HG02840 (cell line): ENCODE data around the gene CCSER1.
"Not testable (repeated sequence)": the region's sequence is repeated elsewhere in the genome, so short reads cannot be mapped to it uniquely, and the experiment has no call there.

ENCODE experiments used
- ATAC-seq: cut with Tn5 transposase; IDR thresholded peaks from one replicate; pipeline ENCODE4 v1.9.1; 2021; ENCODE audit warnings: mild to moderate bottlenecking, moderate library complexity, moderate number of reproducible peaks; ENCODE audit not compliant: unreplicated experiment, low FRiP score

The CCSER1 gene

DNA sequence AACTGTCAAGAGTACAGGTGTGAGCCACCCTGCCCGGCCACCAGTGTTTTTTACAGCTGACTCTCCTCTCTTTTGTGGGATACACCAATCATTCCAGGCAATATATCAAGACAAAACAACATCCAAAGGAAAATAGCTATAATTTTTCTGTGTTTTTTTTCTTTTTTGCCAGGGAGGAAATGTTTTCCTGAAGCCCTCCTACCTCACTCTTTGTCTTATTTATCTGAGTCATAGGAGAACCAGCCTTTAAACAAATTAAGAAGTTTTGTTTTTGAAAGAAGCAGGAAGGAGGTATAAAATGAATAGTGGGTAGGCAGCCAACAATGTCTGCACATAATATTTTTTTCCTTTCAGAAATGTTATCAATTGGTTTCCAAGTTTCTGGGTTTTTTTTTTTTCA, 493.9 kb downstream of the CCSER1 start:
- no peak for ATAC-seq

DNA sequence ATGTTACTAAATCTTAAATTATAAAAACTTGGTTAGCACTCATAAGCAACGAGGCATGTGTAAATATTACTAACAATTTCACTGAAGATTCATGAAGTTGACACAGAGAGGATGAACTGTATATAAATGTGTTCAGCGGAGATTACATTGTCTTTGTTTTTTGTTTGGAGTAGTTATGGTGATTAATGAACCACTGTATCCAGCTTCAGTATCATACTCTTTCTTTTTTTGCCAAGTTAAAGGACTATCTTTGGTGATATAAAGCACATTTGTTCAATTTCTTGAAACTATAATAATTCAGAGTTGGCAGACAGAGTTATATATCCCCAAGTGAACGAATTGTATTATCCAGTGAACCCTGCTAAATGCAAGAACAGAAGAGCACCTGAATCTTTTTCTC, 497.6 kb downstream of the CCSER1 start:
- no peak for ATAC-seq

- no peak for ATAC-seq
Measured at GRCh38 chr4:90641861-90642599, 514.8 kb downstream of the CCSER1 start.

- no peak for ATAC-seq
Measured at GRCh38 chr4:90643156-90643555, 516.0 kb downstream of the CCSER1 start.

- no peak for ATAC-seq
Measured at GRCh38 chr4:90648311-90648710, 521.1 kb downstream of the CCSER1 start.

DNA sequence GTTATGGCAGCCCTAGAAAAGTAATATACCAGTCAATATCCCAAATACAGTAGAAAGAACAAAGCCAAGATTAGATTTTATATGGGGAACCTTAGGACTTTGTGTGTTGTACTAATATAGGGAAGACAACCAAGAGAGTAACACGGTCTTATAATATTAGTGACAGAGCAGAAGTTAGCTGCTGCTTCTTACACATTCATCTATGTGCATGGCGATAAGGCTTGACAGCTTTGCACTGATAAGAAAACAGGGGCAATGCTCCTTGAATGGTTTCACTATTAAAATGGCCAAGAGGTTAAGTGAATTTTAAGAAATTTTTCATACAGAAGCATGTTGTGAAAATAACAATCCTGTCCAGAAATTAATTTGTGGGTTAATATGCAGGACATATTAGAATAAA, 521.6 kb downstream of the CCSER1 start:
- no peak for ATAC-seq

DNA sequence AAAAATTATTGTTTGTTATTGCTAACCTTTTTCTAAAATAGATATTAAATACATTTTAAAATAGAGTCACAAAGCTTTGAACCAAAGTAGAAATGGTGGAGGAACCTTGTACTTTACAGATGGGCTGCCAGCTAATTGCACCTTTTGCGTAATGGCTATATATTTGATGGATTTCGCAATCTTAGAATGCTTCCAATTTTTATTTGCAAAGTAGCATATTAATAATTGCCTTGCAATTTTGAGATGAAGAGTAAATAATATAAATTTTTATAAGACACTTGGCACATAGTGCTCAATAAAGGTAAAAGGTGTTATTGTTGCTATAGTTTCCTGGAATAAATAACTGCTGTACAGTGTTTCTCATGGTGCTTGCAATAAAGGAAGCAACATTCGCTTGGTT, 533.5 kb downstream of the CCSER1 start:
- ATAC-seq: no peak

GRCh38 chr4:90670183-90670582, 543.0 kb downstream of the CCSER1 start:
- ATAC-seq: no peak

DNA sequence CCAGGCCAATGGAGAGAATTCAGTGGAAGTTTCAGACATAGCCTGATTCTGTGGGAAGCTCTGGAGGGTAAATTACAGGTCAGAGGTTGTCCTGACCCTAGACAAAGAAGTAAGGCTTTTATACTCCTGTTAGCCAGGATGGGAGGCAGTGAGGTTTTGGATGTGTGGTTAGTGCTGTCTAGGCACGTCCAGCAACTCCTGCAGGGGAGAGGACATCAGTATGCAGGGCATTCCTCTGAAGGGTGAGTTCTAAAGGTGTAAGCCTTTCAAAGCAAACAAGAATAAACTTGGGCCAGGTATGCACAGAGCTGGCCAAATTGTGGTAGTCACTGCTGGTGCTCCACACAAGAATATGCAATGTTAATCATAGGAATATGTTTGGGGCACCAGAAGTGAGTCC, 562.5 kb downstream of the CCSER1 start:
- ATAC-seq: no peak

DNA sequence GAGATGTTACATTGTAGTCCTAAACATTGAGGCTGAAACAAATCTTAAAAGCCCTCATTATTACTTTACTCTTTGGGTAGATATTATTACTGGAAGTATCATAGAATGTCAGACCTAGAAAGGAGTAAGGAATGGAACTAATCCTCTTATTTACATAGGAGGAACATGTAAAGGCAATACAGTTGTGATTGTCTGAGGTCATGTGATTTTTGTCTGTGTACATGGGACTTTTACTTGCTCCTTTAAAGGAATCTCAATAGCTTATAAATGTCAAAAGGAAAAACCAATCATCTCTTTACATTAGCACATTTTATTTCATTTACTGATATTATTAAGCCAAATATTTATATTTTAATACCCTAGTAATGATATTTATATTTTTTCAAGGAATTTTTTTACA, 568.2 kb downstream of the CCSER1 start:
- no peak for ATAC-seq

DNA sequence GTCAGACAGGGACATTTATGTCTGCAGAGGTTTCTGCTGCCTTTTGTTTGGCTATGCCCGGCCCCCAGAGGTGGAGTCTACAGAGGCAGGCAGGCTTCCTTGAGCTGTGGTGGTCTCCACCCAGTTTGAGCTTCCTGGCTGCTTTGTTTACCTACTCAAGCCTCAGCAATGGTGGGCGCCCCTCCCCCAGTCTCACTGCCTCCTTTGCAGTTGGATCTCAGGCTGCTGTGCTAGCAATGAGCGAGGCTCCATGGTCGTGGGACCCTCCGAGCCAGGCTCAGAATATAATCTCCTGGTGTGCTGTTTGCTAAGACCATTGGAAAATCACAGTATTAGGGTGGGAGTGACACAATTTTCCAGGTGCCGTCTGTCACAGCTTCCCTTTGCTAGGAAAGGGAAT, 578.3 kb downstream of the CCSER1 start:
- ATAC-seq: not testable (repeated sequence)

DNA sequence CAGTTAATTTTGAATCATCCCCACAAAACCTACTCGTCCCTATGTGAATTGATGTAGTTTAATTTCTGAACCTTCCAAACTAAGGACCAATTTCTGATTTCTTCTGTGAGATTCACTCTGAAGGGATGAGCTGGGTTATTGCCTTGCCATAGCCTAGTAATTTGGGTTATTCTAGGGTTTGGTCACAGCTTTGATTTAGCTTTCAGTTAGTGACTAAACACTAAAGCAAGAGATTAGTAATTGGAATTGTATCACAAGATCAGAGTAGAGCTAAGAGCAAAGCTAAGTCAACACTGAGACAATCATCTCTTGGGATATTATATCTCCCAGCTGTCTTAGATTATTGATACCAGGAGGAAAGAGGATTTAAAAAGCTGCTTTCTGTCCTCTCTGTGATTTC, 588.0 kb downstream of the CCSER1 start:
- ATAC-seq: no peak

DNA sequence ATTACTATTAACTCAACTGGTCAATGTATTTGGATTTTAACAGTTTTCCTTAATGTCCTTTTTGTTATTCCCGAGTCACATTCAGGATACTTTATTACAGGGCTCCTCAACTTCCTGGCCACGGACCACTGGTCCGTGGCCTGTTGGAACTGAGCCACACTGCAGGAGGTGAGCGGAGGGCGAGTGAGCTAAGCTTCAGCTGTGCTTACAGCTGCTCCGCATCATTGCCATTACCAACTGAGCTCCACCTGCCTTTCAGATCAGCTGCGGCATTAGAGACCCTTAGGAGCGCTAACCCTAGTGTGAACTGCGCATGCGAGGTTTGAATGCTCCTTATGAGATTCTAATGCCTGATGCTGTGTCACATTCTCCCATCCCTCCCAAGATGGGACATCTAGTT, 591.7 kb downstream of the CCSER1 start:
- no peak for ATAC-seq

DNA sequence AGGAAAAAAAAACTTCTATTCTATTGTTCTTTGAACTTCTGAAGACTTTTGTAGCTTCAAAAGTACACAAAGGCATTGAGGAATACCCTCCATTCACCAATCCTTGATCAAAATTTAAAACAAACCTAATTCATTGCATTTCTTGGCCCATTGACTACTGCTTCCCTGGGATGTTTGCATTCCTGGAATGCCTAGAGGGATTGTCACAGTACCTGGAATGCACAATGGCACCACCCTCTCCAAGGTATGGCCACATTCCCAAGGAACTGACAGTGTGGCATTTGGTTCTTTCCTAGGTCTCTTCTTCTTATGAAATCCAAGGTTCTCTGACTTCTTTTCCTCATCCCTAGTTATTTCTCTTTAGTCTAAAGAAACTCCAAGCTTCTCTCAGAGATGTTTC, 600.7 kb downstream of the CCSER1 start:
- ATAC-seq: no peak

DNA sequence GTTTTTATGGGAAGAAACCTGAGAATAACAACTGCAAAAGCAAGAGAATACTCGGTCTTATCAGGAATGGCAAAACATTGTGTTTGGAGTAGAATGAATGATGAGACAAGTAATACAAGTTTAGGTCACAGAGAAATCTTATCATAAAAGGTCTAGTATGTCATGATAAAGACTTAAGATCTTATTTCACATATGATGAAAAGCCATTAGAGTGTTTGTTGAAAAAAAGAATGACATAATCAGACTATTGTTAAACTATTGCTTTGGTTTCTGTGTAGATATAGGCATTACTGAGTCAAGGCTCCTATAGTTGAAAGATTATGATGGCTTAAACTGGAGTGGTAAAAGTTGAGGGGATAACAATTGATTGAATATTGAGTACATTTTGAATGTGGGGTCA, 603.6 kb downstream of the CCSER1 start:
- ATAC-seq: no peak

DNA sequence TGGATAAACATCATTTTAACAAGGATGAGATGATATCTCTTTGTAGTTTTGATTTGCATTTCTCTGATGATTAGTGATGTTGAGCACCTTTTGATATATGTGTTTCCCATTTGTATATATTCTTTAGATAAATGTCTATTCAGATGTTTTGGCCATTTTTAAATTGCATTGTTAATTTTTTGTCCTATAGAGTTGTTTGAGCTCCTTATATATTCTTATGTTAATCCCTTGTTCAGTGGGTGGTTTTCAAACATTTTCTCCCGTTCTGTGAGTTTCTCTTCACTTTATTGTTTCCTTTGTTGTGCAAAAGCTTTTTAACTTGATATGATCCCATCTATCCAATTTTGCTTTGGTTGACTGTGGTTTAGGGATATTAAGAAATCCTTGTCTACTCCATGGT, 606.0 kb downstream of the CCSER1 start:
- ATAC-seq: no peak

GRCh38 chr4:90745176-90745575, 618.0 kb downstream of the CCSER1 start:
- no peak for ATAC-seq

DNA sequence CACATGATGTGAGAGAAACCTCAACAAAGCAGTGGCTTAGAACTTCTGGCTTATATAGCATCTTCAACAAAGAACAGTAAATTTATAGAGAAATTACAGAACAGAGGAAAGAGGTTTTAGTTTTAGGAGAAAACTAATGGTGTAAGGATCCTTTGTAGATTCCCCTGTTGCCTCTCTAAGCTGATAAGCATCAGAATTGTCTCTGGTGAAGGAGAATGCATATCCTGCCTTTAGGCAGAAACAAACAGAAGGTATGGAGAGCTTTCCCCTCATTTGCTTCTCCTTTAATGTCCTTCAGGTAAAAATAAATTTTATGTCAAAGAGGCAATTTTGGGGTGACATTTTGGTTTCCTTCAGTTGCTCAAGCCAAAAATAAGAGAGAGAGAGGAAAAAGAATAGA, 625.9 kb downstream of the CCSER1 start:
- ATAC-seq: no peak

- ATAC-seq: no peak
Measured at GRCh38 chr4:90757534-90758060, 630.4 kb downstream of the CCSER1 start.

DNA sequence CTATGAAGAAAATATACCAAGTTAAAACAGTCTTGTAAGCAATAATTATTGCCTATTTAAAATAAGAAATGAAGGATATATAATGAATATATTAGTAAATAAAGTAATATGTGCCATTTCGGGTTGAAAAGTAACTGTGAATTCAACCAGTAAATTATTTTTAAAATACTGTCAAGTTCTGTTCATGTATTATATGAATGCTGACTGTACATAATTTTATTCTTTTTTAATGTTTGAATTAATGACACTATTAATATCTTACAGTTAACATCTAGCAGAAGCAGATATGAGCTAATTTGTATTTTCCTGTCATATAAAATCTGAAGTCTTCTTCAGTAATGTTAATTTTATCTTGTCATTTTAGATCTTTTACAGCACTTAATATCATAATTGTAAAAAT, 632.9 kb downstream of the CCSER1 start:
- ATAC-seq: no peak

GRCh38 chr4:90766837-90767236, 639.6 kb downstream of the CCSER1 start:
- no peak for ATAC-seq

DNA sequence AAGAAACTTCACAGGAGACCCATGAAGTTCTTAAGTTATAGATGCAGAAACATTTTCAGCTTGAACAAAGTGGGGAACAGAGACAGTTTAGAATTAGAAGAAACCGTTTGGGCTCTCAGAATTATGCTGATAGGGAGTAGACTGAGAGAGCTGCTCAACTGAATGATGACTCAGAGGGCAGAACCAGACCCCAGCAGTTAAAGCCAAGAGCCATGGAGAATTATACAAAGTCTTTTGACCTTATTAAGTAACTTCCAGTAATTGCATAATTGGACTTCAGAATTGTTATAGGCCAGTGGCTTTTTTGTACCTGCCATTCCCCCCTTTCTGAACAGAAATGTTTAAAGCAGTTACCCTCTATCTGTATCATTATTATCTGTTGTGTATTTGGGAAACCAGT, 642.1 kb downstream of the CCSER1 start:
- no peak for ATAC-seq

GRCh38 chr4:90780193-90780592, 653.0 kb downstream of the CCSER1 start:
- no peak for ATAC-seq
